ENCODE results near the gene DNAH7.

The DNAH7 gene

GRCh38 chr2:195793881-195794280 is 274.8 kb downstream of the DNAH7 start:
- DNase-seq = no peak

GRCh38 chr2:195782156-195782555 is 286.5 kb downstream of the DNAH7 start:
- no peak for DNase-seq

GRCh38 chr2:195779491-195779890 is 289.1 kb downstream of the DNAH7 start:
- DNase-seq = no peak

DNA sequence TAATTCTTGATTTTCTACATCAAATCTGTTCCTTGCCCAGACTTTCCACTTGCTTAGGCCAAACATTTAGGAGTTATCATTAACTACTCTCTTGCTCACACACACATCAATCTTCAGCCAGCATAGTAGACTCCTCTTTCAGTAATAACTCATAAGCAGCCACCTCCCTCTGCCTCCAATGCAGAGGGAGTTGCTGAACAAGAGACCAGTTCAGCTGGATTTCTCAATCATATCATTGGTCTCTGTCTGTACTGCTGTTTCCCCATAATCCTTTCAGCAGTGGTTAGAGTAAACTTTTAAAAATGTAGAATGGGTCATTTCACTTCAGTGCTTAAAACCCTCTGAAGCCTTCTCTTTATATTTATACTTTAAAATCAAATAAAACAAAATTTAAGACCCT is 298.7 kb downstream of the DNAH7 start:
- DNase-seq = no peak

DNA sequence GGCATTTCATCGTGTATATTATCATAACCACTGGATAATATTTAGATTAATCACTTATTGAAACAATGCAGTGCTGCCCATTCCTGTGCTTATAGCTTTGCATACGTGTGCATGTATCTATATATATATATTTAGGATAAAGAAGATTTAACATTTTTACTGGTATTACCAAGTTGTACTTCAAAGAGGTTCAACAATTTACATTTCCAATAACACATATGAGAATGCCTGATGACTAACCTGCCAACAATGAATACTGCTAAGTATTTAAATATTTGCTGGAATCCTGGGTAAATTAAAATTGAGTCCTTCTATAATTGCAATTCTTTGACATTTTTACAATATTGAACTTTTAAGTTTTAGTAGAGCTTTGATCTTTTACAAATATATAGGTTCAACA is 300.2 kb downstream of the DNAH7 start:
- no peak for DNase-seq

- DNase-seq = no peak
Measured at GRCh38 chr2:195766691-195767090, 301.9 kb downstream of the DNAH7 start.

DNA sequence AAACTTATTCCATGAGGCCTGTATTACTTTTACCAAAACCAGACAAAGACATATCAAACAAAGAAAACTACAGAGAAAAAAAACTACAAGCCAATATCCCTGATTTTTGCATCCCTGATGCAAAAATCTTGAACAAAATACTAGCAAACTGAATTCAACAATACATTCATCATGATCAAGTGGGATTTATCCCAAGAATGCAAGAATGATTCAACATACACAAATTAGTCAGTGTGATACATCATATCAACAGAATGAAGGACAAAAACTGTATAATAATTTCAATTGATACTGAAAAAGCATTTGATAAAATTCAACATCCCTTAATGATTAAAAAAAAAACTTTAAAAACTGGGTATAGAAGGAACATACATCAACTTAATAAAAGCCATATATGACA is 304.8 kb downstream of the DNAH7 start:
- DNase-seq = no peak

GRCh38 chr2:195759877-195760276 is 308.8 kb downstream of the DNAH7 start:
- no peak for DNase-seq

- DNase-seq = no peak
Measured at GRCh38 chr2:195758846-195759245, 309.8 kb downstream of the DNAH7 start.

GRCh38 chr2:195756218-195756942 is 312.3 kb downstream of the DNAH7 start:
- DNase-seq = no peak

DNA sequence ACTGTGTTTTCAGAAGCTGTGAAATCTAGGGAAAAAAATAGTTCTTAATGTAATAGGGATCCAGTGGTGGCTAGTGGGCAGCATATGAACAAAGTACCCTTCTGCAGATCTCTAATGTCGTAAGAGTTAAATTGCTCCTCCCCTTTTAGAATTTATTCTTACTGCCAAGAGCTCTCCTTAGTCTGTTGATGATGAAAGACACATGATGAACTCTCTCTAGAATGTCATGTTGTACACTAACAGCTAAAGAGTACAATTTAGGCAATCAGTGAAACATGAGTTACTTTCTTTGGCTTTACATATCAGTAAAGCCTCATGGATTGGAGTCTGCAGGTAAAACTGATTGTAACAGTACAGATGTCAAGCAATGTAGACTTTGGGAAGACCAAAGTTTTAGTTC is 327.4 kb downstream of the DNAH7 start:
- no peak for DNase-seq

DNA sequence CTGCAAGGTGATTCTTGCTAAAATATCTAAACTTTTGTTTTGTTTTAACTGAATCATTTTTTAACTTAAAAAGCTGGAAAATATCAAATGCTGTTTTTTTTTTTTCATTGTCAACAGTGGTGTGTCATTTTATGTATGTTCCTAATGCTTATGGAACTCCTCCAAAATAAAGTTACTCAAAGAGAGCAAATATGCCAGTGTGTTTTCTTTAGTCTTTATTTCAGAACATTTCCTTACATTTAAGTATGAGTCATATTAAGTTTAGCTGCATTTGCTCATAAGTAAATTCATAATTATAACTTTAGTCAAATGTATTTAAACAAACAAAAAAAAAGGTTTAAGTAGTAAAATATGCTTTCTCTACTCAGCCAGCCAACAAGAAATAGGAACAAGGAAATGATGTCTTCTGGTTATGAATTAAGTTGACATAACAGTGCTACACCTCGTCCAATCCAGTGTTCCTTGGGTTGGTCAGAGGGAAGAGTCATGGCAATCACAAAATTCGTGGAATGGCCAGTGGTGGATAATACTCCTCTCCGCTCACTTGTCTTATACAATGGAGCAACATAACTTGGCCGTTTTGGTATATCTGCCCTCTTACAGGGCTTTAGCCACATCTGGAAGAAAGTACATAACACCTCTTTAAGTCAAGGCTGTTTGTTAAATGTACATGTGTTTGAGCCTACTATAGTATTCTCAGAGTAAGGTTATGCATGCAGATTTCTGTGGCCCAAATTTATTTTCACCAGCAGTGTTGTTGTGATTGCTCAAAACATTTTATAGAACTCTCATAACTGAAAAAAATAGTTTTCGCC is 330.9 kb downstream of the DNAH7 start:
- DNase-seq = no peak

GRCh38 chr2:195735347-195735746 is 333.3 kb downstream of the DNAH7 start:
- DNase-seq = no peak

- no peak for DNase-seq
Measured at GRCh38 chr2:195734931-195735330, 333.7 kb downstream of the DNAH7 start.

- DNase-seq = no peak
Measured at GRCh38 chr2:195734395-195734794, 334.2 kb downstream of the DNAH7 start.

DNA sequence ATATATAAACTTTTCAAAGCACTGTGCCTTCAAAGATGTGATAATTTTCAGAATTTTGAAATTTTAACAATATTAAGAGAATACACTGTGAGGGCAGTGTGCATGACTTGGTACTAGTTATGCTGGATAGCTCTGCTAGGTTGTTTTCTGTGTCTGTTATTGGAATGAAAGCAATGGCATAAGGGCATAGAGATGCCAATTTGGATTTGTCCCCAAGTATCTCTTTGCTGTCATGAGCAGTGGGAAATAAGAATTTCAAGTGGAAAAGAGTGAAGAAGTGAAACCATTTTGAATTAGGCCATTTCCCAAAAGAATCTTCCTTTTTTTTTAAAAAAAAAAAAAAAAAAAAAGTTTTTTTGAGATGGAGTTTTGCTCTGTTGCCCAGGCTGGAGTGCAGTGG is 334.8 kb downstream of the DNAH7 start:
- DNase-seq = no peak

DNA sequence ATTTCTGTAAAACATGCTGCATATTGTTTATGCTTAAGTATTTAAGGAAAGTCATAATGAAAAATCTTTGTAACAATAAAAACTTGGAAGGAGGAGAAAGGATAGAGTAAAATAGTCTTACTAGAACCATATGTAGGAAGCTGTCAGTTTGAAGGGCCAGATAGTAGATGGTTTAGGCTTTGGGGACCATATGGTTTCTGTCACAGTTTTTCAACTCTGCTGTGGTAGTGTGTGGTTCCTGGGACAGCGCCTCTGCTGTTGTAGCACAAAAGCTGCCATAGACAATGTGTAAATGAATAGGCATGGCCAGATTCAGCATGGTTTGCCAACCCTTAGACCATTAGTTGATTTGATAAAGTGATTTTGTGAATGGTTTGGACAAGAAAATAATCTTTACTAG is 336.1 kb downstream of the DNAH7 start:
- DNase-seq = no peak

DNA sequence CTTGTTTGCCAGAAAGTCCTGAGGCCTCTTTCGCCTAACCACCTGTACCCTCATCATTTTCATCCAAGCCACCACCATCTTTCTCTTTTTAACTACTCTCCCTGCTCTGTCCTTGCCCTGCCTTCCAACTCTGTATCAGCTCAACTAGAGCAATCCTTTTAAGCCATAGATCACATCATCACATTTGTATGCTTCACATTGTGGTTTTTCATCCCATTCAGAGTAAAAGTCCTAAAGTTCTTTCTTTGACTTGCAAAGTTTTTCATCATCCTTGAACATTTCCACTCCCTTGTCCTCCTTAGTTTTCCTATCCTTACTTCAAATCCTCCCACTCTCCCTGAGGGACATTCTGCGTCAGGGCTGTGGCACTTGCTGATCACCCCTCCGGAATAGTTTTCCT is 337.7 kb downstream of the DNAH7 start:
- no peak for DNase-seq

GRCh38 chr2:195727106-195727505 is 341.5 kb downstream of the DNAH7 start:
- DNase-seq = no peak

DNA sequence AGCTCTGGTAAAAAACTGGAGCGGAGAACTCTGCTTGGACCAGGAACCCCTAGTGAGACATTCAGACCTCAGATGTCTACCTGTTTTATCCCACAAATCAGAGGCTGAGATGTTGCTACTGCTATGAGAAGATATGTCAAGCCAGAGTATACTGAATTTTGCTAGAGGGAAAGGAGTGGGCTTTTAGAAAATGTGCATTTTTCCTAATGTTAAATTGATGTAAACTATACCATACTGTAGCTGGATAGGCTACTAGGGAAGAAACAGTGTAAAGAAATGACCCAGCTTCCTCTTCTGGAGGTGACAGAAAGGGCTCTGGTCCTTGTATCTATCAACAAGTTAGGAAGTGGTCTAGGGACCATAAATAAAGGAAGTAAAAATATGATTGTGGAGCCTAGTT is 346.6 kb downstream of the DNAH7 start:
- no peak for DNase-seq

- no peak for DNase-seq
Measured at GRCh38 chr2:195721042-195721441, 347.6 kb downstream of the DNAH7 start.

GRCh38 chr2:195716466-195716865 is 352.2 kb downstream of the DNAH7 start:
- no peak for DNase-seq

DNA sequence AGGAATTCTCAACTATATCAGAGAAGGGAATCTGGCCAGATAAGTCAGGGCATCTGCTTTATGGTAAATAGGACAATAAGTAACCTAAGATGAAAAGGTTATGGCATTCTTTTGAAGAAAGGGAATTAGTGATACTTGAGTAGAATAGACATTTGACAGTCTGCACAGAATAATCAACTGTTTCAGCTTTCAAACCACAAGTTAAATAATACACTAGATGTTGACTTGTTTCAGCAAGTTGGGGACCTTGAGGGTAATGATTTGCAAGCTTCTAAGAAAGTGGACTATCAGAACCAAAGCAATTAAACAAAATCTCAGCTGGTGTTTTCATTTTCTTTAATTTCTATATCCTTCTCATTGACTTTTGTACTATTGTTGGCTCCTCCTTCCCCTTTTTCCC is 357.2 kb downstream of the DNAH7 start:
- no peak for DNase-seq
